Lower leg skin (tissue), 4 donors: ENCODE results near the gene ABTB2. TPM values are rescaled to one million over a fixed set of nuclear protein-coding genes. Genes with fewer than 3 reads are reported as not detected.

ENCODE experiments used
- DNase-seq, 2 donors: peaks; one replicate each; pipeline ENCODE4 v3.0.0-alpha.2; 2019; ENCODE audit warnings: low spot score in 2 of 2
- H3K4me3 ChIP-seq: fragments of 200-600 bp; sonication (generic); 2 replicates; pipeline ENCODE4 v1.5.1; 2017; ENCODE audit warnings: mild to moderate bottlenecking, low read depth; ENCODE audit not compliant: poor library complexity, severe bottlenecking
- POLR2A ChIP-seq, 2 donors: fragments of 450-650 bp; IDR thresholded peaks; one replicate each; pipeline ENCODE4 v1.6.1; 2016 to 2017; ENCODE audit warnings: antibody characterized with exemption in 2 of 2, mild to moderate bottlenecking in 1 of 2, moderate library complexity in 1 of 2
- WGBS, 2 donors: methylation state at CpG; one replicate each; pipeline ENCODE4 v1.1.5; 2018; 5-methylcytosine and 5-hydroxymethylcytosine counted together
- intact Hi-C: fragments of 100-400 bp; cut with DNase I; formaldehyde crosslinking; loops from one replicate; pipeline ENCODE4 v1.15.0; 2023; ENCODE audit warnings: low total_unique reads
- total RNA-seq, 4 donors: library from RNA; depleted of rRNA; stranded (reverse); fragments of >200 nt; gene quantifications; one replicate each; pipeline ENCODE4 v1.1.0, GENCODE V29; 2016
- TF ChIP-seq, protein P1 (sequence below), 3 donors: fragments of 450-650 bp; IDR thresholded peaks; one replicate each; pipeline ENCODE4 v1.5.1; 2016; ENCODE audit warnings: antibody characterized with exemption in 3 of 3, mild to moderate bottlenecking in 3 of 3, moderate library complexity in 2 of 3

The ABTB2 gene
- total RNA-seq, 4 donors from 2014 or later = 6.1 to 24.2 (median 11.1) TPM

GRCh38 chr11:34204396-34205279 is 153.2 kb downstream of the ABTB2 start:
- WGBS, 2 donors = 84 to 85% methylated on average over 19 of the region's 19 CpGs
- TF ChIP-seq, protein P1, sequence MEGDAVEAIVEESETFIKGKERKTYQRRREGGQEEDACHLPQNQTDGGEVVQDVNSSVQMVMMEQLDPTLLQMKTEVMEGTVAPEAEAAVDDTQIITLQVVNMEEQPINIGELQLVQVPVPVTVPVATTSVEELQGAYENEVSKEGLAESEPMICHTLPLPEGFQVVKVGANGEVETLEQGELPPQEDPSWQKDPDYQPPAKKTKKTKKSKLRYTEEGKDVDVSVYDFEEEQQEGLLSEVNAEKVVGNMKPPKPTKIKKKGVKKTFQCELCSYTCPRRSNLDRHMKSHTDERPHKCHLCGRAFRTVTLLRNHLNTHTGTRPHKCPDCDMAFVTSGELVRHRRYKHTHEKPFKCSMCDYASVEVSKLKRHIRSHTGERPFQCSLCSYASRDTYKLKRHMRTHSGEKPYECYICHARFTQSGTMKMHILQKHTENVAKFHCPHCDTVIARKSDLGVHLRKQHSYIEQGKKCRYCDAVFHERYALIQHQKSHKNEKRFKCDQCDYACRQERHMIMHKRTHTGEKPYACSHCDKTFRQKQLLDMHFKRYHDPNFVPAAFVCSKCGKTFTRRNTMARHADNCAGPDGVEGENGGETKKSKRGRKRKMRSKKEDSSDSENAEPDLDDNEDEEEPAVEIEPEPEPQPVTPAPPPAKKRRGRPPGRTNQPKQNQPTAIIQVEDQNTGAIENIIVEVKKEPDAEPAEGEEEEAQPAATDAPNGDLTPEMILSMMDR (IDR thresholded peaks at IDR 0.05) = no peak
- no peak for TF ChIP-seq POLR2A (IDR thresholded peaks at IDR 0.05)
- H3K4me3 ChIP-seq = no peak overlapping the region
- DNase-seq = no peak
- intact Hi-C loops = no loop called here

GRCh38 chr11:34203377-34203871 is 154.4 kb downstream of the ABTB2 start:
- 81 to 84% methylated on average over 5 of the region's 5 CpGs for WGBS, 2 donors
- TF ChIP-seq, protein P1 (IDR thresholded peaks at IDR 0.05) = no peak
- TF ChIP-seq POLR2A (IDR thresholded peaks at IDR 0.05) = no peak
- H3K4me3 ChIP-seq = no peak overlapping the region
- no peak for DNase-seq
- intact Hi-C loops = no loop called here

- TF ChIP-seq, protein P1 (IDR thresholded peaks at IDR 0.05) = no peak
- no peak for TF ChIP-seq POLR2A (IDR thresholded peaks at IDR 0.05)
- 46 to 50% methylated on average over 3 of the region's 3 CpGs for WGBS, 2 donors
- no peak overlapping the region for H3K4me3 ChIP-seq
- DNase-seq = no peak
- intact Hi-C loops = no loop called here
These were observed 156.7 kb downstream of the ABTB2 start for GRCh38 chr11:34201129-34201528.

DNA sequence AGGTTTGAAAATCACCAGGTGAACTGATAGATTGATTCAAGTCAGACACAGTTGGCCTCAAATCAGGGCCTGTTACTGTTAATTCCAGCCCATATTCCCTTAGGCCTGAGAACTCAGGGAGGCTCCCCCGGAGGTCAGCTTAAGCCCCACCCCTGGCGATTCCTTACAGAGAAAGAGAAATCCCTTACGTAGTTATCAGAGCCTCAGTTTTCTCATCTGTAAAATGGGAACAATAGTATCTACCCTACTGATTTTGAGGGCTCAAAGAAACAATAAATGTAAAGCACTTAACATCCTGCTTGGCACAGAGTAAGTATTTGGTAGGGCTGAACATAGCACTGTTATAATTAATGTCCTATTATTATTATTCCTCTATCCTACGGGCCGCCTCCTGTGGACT is 158.3 kb downstream of the ABTB2 start:
- TF ChIP-seq, protein P1 (IDR thresholded peaks at IDR 0.05) = no peak
- no peak overlapping the region for H3K4me3 ChIP-seq
- intact Hi-C loops = no loop called here
- 52 to 61% methylated on average over 5 of the region's 5 CpGs for WGBS, 2 donors
- no peak for DNase-seq

- intact Hi-C loops = no loop called here
- TF ChIP-seq, protein P1 (IDR thresholded peaks at IDR 0.05) = no peak
- TF ChIP-seq POLR2A (IDR thresholded peaks at IDR 0.05) = no peak
- DNase-seq = no peak
- H3K4me3 ChIP-seq = no peak overlapping the region
- 77 to 80% methylated on average over 6 of the region's 6 CpGs for WGBS, 2 donors
These were observed 159.3 kb downstream of the ABTB2 start for GRCh38 chr11:34198523-34198922.
